IMR-90 (cell line): ENCODE results near the gene CCDC142. TPM values are rescaled to one million over a fixed set of nuclear protein-coding genes. Genes with fewer than 3 reads are reported as not detected.

Source experiments
- ATAC-seq: fragments of 200-7000 bp; cut with Tn5 transposase; 2 replicates; pipeline ENCODE4 v1.9.1; 2020; ENCODE audit warnings: low read depth, mild to moderate bottlenecking, moderate library complexity
- BruUV-seq: library from RNA; stranded (reverse); fragments of 400-500 nt; replicated peaks from 2 replicates; lab custom pipeline; 2021; lab: Mats Ljungman, UMichigan
- CTCF ChIA-PET: fragments of 300-600 bp; formaldehyde crosslinking; extraction: SDS; loops from one replicate; lab custom pipeline; 2021; ENCODE audit warnings: antibody characterized with exemption; lab: Yijun Ruan, JAX
- POLR2A ChIA-PET: fragments of 300-600 bp; sonication (Branson Sonifier 250); formaldehyde crosslinking; loops from one replicate; lab custom pipeline; 2022; ENCODE audit warnings: antibody characterized with exemption; ENCODE audit not compliant: unreplicated experiment; lab: Charles Lee
- DNase-seq: peaks from one replicate; pipeline ENCODE4 v3.0.0; 2013
- H2AFZ ChIP-seq: replicated peaks from 2 replicates; pipeline ENCODE3; 2013; ENCODE audit warnings: low read length, mild to moderate bottlenecking; ENCODE audit not compliant: poor library complexity
- H2AK5ac ChIP-seq: 2 replicates; pipeline ENCODE4 v1.6.1; 2013; ENCODE audit warnings: low read depth, low read length, inconsistent platforms
- H2AK9ac ChIP-seq: replicated peaks from 2 replicates; pipeline ENCODE3; 2013; ENCODE audit warnings: mild to moderate bottlenecking, low read depth, low read length, moderate library complexity; ENCODE audit not compliant: poor library complexity
- H2BK120ac ChIP-seq: 2 replicates; pipeline ENCODE4 v1.6.1; 2013; ENCODE audit warnings: low read depth, low read length, inconsistent platforms
- H2BK15ac ChIP-seq: 3 replicates; pipeline ENCODE4 v1.6.1; 2013; ENCODE audit warnings: low read depth, low read length, inconsistent platforms
- H2BK20ac ChIP-seq: 2 replicates; pipeline ENCODE4 v1.6.1; 2013; ENCODE audit warnings: low read depth, mild to moderate bottlenecking, inconsistent platforms, low read length, moderate library complexity
- H2BK5ac ChIP-seq: 2 replicates; pipeline ENCODE4 v1.6.1; 2013; ENCODE audit warnings: mild to moderate bottlenecking, low read depth, low read length, inconsistent platforms; ENCODE audit not compliant: poor library complexity, severe bottlenecking
- H3K14ac ChIP-seq: replicated peaks from 2 replicates; pipeline ENCODE4 v1.6.1; 2013; ENCODE audit warnings: low read depth, low read length, inconsistent platforms
- H3K18ac ChIP-seq: 2 replicates; pipeline ENCODE4 v1.6.1; 2013; ENCODE audit warnings: low read depth, low read length, control low read depth
- H3K23ac ChIP-seq: 2 replicates; pipeline ENCODE4 v1.6.1; 2013; ENCODE audit warnings: low read depth, low read length, inconsistent platforms
- H3K27ac ChIP-seq: 2 replicates; pipeline ENCODE4 v1.5.1; 2013; ENCODE audit warnings: mild to moderate bottlenecking, control low read depth, low read length; ENCODE audit not compliant: insufficient read depth
- H3K27me3 ChIP-seq: 2 replicates; pipeline ENCODE4 v1.6.1; 2013; ENCODE audit warnings: low read length; ENCODE audit not compliant: control insufficient read depth, insufficient read depth
- H3K36me3 ChIP-seq: 2 replicates; pipeline ENCODE4 v1.6.1; 2013; ENCODE audit warnings: low read length, mixed read lengths; ENCODE audit not compliant: control insufficient read depth, insufficient read depth
- H3K4ac ChIP-seq: 2 replicates; pipeline ENCODE4 v1.6.1; 2013; ENCODE audit warnings: low read depth, low read length, inconsistent platforms
- H3K4me1 ChIP-seq: 2 replicates; pipeline ENCODE4 v1.6.1; 2013; ENCODE audit warnings: low read length, mixed read lengths; ENCODE audit not compliant: control insufficient read depth, insufficient read depth
- H3K4me2 ChIP-seq: 2 replicates; pipeline ENCODE4 v1.6.1; 2013; ENCODE audit warnings: low read depth, mild to moderate bottlenecking, control low read depth, low read length, moderate library complexity
- H3K4me3 ChIP-seq: 2 replicates; pipeline ENCODE4 v1.5.1; 2013; ENCODE audit warnings: low read depth, mild to moderate bottlenecking, control low read depth, low read length, moderate library complexity; ENCODE audit not compliant: insufficient read depth
- H3K56ac ChIP-seq: 2 replicates; pipeline ENCODE4 v1.6.1; 2013; ENCODE audit warnings: low read length, inconsistent platforms; ENCODE audit not compliant: insufficient read depth; ENCODE audit errors: extremely low read depth
- H3K79me1 ChIP-seq, 2 experiments: 2 replicates each; pipeline ENCODE4 v1.6.1; 2013; ENCODE audit warnings: low read length in 2 of 2, inconsistent platforms in 1 of 2, low read depth in 1 of 2
- H3K9ac ChIP-seq: 2 replicates; pipeline ENCODE4 v1.6.1; 2013; ENCODE audit warnings: low read depth, low read length, control low read depth
- H3K9me1 ChIP-seq: 2 replicates; pipeline ENCODE4 v1.6.1; 2013; ENCODE audit warnings: low read length, inconsistent platforms; ENCODE audit not compliant: insufficient read depth
- H3K9me3 ChIP-seq: 2 replicates; pipeline ENCODE4 v1.6.1; 2013; ENCODE audit warnings: low read length; ENCODE audit not compliant: control insufficient read depth, insufficient read depth
- H4K20me1 ChIP-seq: 2 replicates; pipeline ENCODE4 v1.6.1; 2013; ENCODE audit warnings: low read length, inconsistent platforms; ENCODE audit not compliant: insufficient read depth
- H4K5ac ChIP-seq: 2 replicates; pipeline ENCODE4 v1.6.1; 2013; ENCODE audit warnings: mild to moderate bottlenecking, low read depth, low read length, control low read depth
- H4K8ac ChIP-seq, 2 experiments: 2 replicates each; pipeline ENCODE4 v1.6.1; 2013; ENCODE audit warnings: low read depth in 2 of 2, low read length in 2 of 2, control low read depth in 1 of 2, inconsistent platforms in 1 of 2
- H4K91ac ChIP-seq: 2 replicates; pipeline ENCODE4 v1.6.1; 2013; ENCODE audit warnings: low read depth, low read length, inconsistent platforms; ENCODE audit not compliant: insufficient read depth
- MAZ ChIP-seq: IDR thresholded peaks from 2 replicates; pipeline ENCODE4 v1.6.1; 2012; ENCODE audit warnings: low read depth, mild to moderate bottlenecking, low read length, improper control_type of control experiment, moderate library complexity, borderline replicate concordance
- MXI1 ChIP-seq: IDR thresholded peaks from 2 replicates; pipeline ENCODE4 v1.6.1; 2012; ENCODE audit warnings: low read depth, mild to moderate bottlenecking, low read length, moderate library complexity, borderline replicate concordance
- NFE2L2 ChIP-seq: fragments of 150-350 bp; IDR thresholded peaks from 2 replicates; pipeline ENCODE4 v1.6.1; 2016; ENCODE audit warnings: low read depth, mild to moderate bottlenecking, low read length
- USF2 ChIP-seq: fragments of 150-350 bp; IDR thresholded peaks from 2 replicates; pipeline ENCODE4 v1.6.1; 2017; ENCODE audit warnings: mild to moderate bottlenecking, antibody characterized with exemption, low read length, low read depth
- WGBS, 2 experiments: methylation state at CpG; one replicate each; pipeline versions ENCODE4 v1.1.5 to v1.1.7; 2013; ENCODE audit warnings: missing lambda C conversion rate in 2 of 2; ENCODE audit not compliant: insufficient read length in 1 of 2; ENCODE audit errors: extremely low coverage in 2 of 2; 5-methylcytosine and 5-hydroxymethylcytosine counted together
- dilution Hi-C: fragments of 300-500 bp; cut with HindIII; formaldehyde crosslinking; loops from one replicate; pipeline ENCODE4 v1.14.3; 2018; ENCODE audit warnings: low sequenced_read_pairs; ENCODE audit not compliant: unreplicated experiment
- in situ Hi-C: fragments of 300-500 bp; cut with MboI; formaldehyde crosslinking; loops from 3 replicates; pipeline ENCODE4 v1.14.3; 2019; ENCODE audit warnings: low sequenced_read_pairs, inconsistent platforms, mixed read lengths
- intact Hi-C: fragments of 100-400 bp; cut with micrococcal nuclease; formaldehyde crosslinking; loops from 2 replicates; pipeline ENCODE4 v1.10.0; 2022
- polyA plus RNA-seq, 3 experiments: library from polyadenylated mRNA; depleted of rRNA; stranded (reverse); fragments of >200 nt; gene quantifications; 2 replicates each; pipeline ENCODE4 v1.2.3, GENCODE V29; 2012; ENCODE audit warnings: low replicate concordance in 1 of 3
- total RNA-seq: library from RNA; depleted of rRNA; stranded (reverse); fragments of >200 nt; gene quantifications from 2 replicates; pipeline ENCODE4 v1.2.3, GENCODE V29; 2012
- TF ChIP-seq, protein P1 (sequence below): fragments of 150-350 bp; IDR thresholded peaks from 2 replicates; pipeline ENCODE4 v1.6.1; 2016; ENCODE audit warnings: low read depth, mild to moderate bottlenecking, low read length, moderate library complexity, borderline replicate concordance

Gene CCDC142
- total and polyA plus RNA-seq, 2 of the 4 experiments (the other 2 are of a cell fraction), result 8.4 to 14.0 TPM

GRCh38 chr2:74481961-74482800 is 617 bp downstream of the CCDC142 start:
- Histone ChIP-seq H3K4ac (peak overlapping the region; percentile 79), H4K91ac (peak overlapping the region; percentile 79), H2AK9ac (peak overlapping the region; percentile 99), H2AK5ac (peak overlapping the region; percentile 66), H2BK120ac (peak overlapping the region; percentile 28; the same call in 1 of the 2 replicates), H3K9me3 (no peaks in the 10 kb centered on the region), H2BK5ac (peak overlapping the region; percentile 83), H3K36me3 (peaks cover 13% of the 10 kb centered on the region), H3K9ac (peak overlapping the region; percentile 76), H3K4me3 (peak overlapping the region; percentile 80), H2BK20ac (no peak overlapping the region), H3K27ac (peak overlapping the region; percentile 87), H2AFZ (peak overlapping the region; percentile 100), H3K56ac (peak overlapping the region; percentile 48; the same call in 1 of the 2 replicates), H4K20me1 (peaks cover 3% of the 10 kb centered on the region; the same call in 1 of the 2 replicates), H3K79me1 (peaks cover 23 to 69% of the 10 kb centered on the region in 2 experiments), H3K14ac (peak overlapping the region; percentile 69), H3K9me1 (peaks cover 11% of the 10 kb centered on the region; the same call in 1 of the 2 replicates), H3K18ac (peak overlapping the region; percentile 9; the same call in 1 of the 2 replicates), H2BK15ac (no peak overlapping the region; the same call in 2 of the 3 replicates), H3K4me1 (peaks cover 11% of the 10 kb centered on the region), H4K5ac (peak overlapping the region; percentile 17), H4K8ac (peak overlapping the region; percentile 79 to 88; a peak in 3 of 4 replicates), H3K4me2 (peak overlapping the region; percentile 97), H3K27me3 (no peaks in the 10 kb centered on the region), H3K23ac (peak overlapping the region; percentile 65)
- BruUV-seq, result no TSS peak
- WGBS, 2 experiments, result 0% methylated on average over 26 of the region's 80 CpGs; no CpG with 5 or more reads in 1 of the 2 experiments
- DNase-seq, result no peak
- in situ Hi-C loops, result loop anchor here (5.0 to 25.0 kb wide), 2 partner anchors 95 to 380 kb away; no protein-coding TSS in a partner anchor
- dilution Hi-C loops, result no loop called here
- intact Hi-C loops, result no loop called here
- ChIA-PET CTCF (interaction anchor here (0.6 to 3.4 kb wide), 5 partner anchors 14 to 106 kb away, joined by 3 to 17 read pairs (median 4); no protein-coding TSS in a partner anchor), POLR2A (interaction anchor here (0.6 to 1.4 kb wide), 4 partner anchors 10 to 28 kb away, joined by 3 to 7 read pairs (median 5); partner anchors contain the start of genes MRPL53 and WBP1)
- peak; percentile 46 for ATAC-seq
- TF ChIP-seq MAZ, result 0 out of 2 replicates have a peak, but pooled peaks have one; percentile 22
- TF ChIP-seq USF2, result no peak
- no peak for TF ChIP-seq NFE2L2
- TF ChIP-seq, protein P1, sequence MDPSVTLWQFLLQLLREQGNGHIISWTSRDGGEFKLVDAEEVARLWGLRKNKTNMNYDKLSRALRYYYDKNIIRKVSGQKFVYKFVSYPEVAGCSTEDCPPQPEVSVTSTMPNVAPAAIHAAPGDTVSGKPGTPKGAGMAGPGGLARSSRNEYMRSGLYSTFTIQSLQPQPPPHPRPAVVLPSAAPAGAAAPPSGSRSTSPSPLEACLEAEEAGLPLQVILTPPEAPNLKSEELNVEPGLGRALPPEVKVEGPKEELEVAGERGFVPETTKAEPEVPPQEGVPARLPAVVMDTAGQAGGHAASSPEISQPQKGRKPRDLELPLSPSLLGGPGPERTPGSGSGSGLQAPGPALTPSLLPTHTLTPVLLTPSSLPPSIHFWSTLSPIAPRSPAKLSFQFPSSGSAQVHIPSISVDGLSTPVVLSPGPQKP, result no peak
- peak; percentile 59; the same call in 1 of the 2 replicates for TF ChIP-seq MXI1
